NT2/D1 (cell line): ENCODE measurements around the gene BABAM2.
"Not testable (repeated sequence)": the region's sequence is repeated elsewhere in the genome, so short reads cannot be mapped to it uniquely, and the experiment has no call there.

Source experiments
- DNase-seq: peaks from one replicate; pipeline ENCODE4 v3.0.0-alpha.2; 2011; ENCODE audit warnings: low read depth, low spot score
- H3K27me3 ChIP-seq: 2 replicates; pipeline ENCODE4 v1.6.0; 2011; ENCODE audit warnings: mild to moderate bottlenecking; ENCODE audit not compliant: insufficient read length, insufficient read depth
- H3K36me3 ChIP-seq: 2 replicates; pipeline ENCODE4 v1.6.1; 2011; ENCODE audit warnings: mild to moderate bottlenecking, low read length, mixed read lengths; ENCODE audit not compliant: insufficient read depth, insufficient read length
- H3K4me1 ChIP-seq: 2 replicates; pipeline ENCODE4 v1.5.1; 2011; ENCODE audit not compliant: insufficient read depth, insufficient read length
- H3K4me3 ChIP-seq: 2 replicates; pipeline ENCODE4 v1.5.1; 2011; ENCODE audit warnings: low read depth; ENCODE audit not compliant: insufficient read length
- H3K9ac ChIP-seq: 2 replicates; pipeline ENCODE4 v1.6.0; 2011; ENCODE audit warnings: low read depth; ENCODE audit not compliant: insufficient read length
- H3K9me3 ChIP-seq: 2 replicates; pipeline ENCODE4 v1.5.1; 2011; ENCODE audit warnings: mild to moderate bottlenecking, low read length; ENCODE audit not compliant: insufficient read depth
- SUZ12 ChIP-seq: IDR thresholded peaks from 2 replicates; pipeline ENCODE4 v1.6.1; 2011; ENCODE audit not compliant: insufficient read length, insufficient read depth; ENCODE audit errors: extremely low read depth
- YY1 ChIP-seq: IDR thresholded peaks from 2 replicates; pipeline ENCODE4 v1.6.1; 2011; ENCODE audit not compliant: insufficient read length, insufficient read depth
- ZNF274 ChIP-seq: IDR thresholded peaks from 2 replicates; pipeline ENCODE4 v1.6.1; 2011; ENCODE audit warnings: mild to moderate bottlenecking, low read depth, low read length

The BABAM2 gene

GRCh38 chr2:27973592-27973991, 83.1 kb downstream of the BABAM2 start:
- H3K4me1 ChIP-seq: no peaks in the 10 kb centered on the region
- H3K9me3 ChIP-seq: peaks cover 7% of the 10 kb centered on the region; the same call in 1 of the 2 replicates
- no peak for DNase-seq
- no peaks in the 10 kb centered on the region for H3K36me3 ChIP-seq
- no peak overlapping the region for H3K9ac ChIP-seq
- no peak for TF ChIP-seq SUZ12
- TF ChIP-seq YY1: no peak
- TF ChIP-seq ZNF274: no peak
- no peak overlapping the region for H3K4me3 ChIP-seq
- H3K27me3 ChIP-seq: no peaks in the 10 kb centered on the region

GRCh38 chr2:27976308-27976707, 85.8 kb downstream of the BABAM2 start:
- Histone ChIP-seq H3K27me3 (no peaks in the 10 kb centered on the region), H3K9me3 (no peaks in the 10 kb centered on the region; the same call in 1 of the 2 replicates), H3K36me3 (no peaks in the 10 kb centered on the region), H3K4me1 (no peaks in the 10 kb centered on the region), H3K4me3 (no peak overlapping the region), H3K9ac (no peak overlapping the region)
- no peak for TF ChIP-seq ZNF274
- no peak for TF ChIP-seq SUZ12
- no peak for TF ChIP-seq YY1
- no peak for DNase-seq

GRCh38 chr2:27977731-27978312, 87.3 kb downstream of the BABAM2 start:
- TF ChIP-seq SUZ12 (no peak), YY1 (no peak), ZNF274 (no peak)
- H3K4me1 ChIP-seq: no peaks in the 10 kb centered on the region
- no peaks in the 10 kb centered on the region; the same call in 1 of the 2 replicates for H3K9me3 ChIP-seq
- no peak overlapping the region for H3K9ac ChIP-seq
- no peaks in the 10 kb centered on the region for H3K27me3 ChIP-seq
- no peak for DNase-seq
- no peak overlapping the region for H3K4me3 ChIP-seq
- H3K36me3 ChIP-seq: no peaks in the 10 kb centered on the region

GRCh38 chr2:27978761-27979160, 88.2 kb downstream of the BABAM2 start:
- not testable (repeated sequence) for H3K4me1 ChIP-seq, H3K9ac ChIP-seq, H3K27me3 ChIP-seq, H3K9me3 ChIP-seq, H3K36me3 ChIP-seq, DNase-seq, H3K4me3 ChIP-seq

- no peaks in the 10 kb centered on the region for H3K36me3 ChIP-seq
- H3K4me3 ChIP-seq: no peak overlapping the region
- H3K9ac ChIP-seq: no peak overlapping the region
- H3K9me3 ChIP-seq: no peaks in the 10 kb centered on the region; the same call in 1 of the 2 replicates
- no peaks in the 10 kb centered on the region for H3K27me3 ChIP-seq
- H3K4me1 ChIP-seq: no peaks in the 10 kb centered on the region
- TF ChIP-seq SUZ12 (no peak), YY1 (no peak), ZNF274 (no peak)
- no peak for DNase-seq
Observed at GRCh38 chr2:27980242-27980641, 89.7 kb downstream of the BABAM2 start.

- no peak overlapping the region for H3K4me3 ChIP-seq
- no peak overlapping the region for H3K9ac ChIP-seq
- no peaks in the 10 kb centered on the region for H3K4me1 ChIP-seq
- H3K36me3 ChIP-seq: no peaks in the 10 kb centered on the region
- DNase-seq: no peak
- no peaks in the 10 kb centered on the region for H3K27me3 ChIP-seq
- H3K9me3 ChIP-seq: no peaks in the 10 kb centered on the region
- TF ChIP-seq YY1: no peak
- no peak for TF ChIP-seq ZNF274
- no peak for TF ChIP-seq SUZ12
Observed at GRCh38 chr2:27984153-27984552, 93.6 kb downstream of the BABAM2 start.

- H3K4me3 ChIP-seq: no peak overlapping the region
- H3K9ac ChIP-seq: no peak overlapping the region
- H3K36me3 ChIP-seq: no peaks in the 10 kb centered on the region
- no peak for DNase-seq
- no peaks in the 10 kb centered on the region for H3K4me1 ChIP-seq
- TF ChIP-seq ZNF274: no peak
- no peak for TF ChIP-seq SUZ12
- TF ChIP-seq YY1: no peak
- H3K27me3 ChIP-seq: no peaks in the 10 kb centered on the region
- H3K9me3 ChIP-seq: no peaks in the 10 kb centered on the region
Observed at GRCh38 chr2:27988306-27988705, 97.8 kb downstream of the BABAM2 start.

- Histone ChIP-seq H3K9me3 (no peaks in the 10 kb centered on the region), H3K27me3 (no peaks in the 10 kb centered on the region), H3K4me1 (no peaks in the 10 kb centered on the region), H3K9ac (no peak overlapping the region), H3K4me3 (no peak overlapping the region), H3K36me3 (no peaks in the 10 kb centered on the region)
- TF ChIP-seq SUZ12: no peak
- TF ChIP-seq YY1: no peak
- no peak for TF ChIP-seq ZNF274
- no peak for DNase-seq
Observed at GRCh38 chr2:27988718-27989117, 98.2 kb downstream of the BABAM2 start.
